Left ventricle myocardium inferior (tissue), 1 donor: ENCODE measurements around the gene CAMKK1. TPM values are rescaled to one million over a fixed set of nuclear protein-coding genes. Genes with fewer than 3 reads are reported as not detected.

Experiments used
- DNase-seq: peaks from one replicate; pipeline ENCODE4 v3.0.0-alpha.2; 2020
- H3K27ac ChIP-seq: fragments of 200-600 bp; replicated peaks from 2 replicates; pipeline ENCODE4 v1.8.0; 2021
- H3K27me3 ChIP-seq: fragments of 200-600 bp; 2 replicates; pipeline ENCODE4 v1.8.0; 2021; ENCODE audit warnings: low read depth
- H3K36me3 ChIP-seq: fragments of 200-600 bp; 2 replicates; pipeline ENCODE4 v1.8.0; 2021
- H3K4me1 ChIP-seq: fragments of 200-600 bp; 2 replicates; pipeline ENCODE4 v1.8.0; 2021
- H3K4me3 ChIP-seq: fragments of 200-600 bp; 2 replicates; pipeline ENCODE4 v1.8.0; 2021; ENCODE audit warnings: mild to moderate bottlenecking, moderate library complexity
- H3K9me3 ChIP-seq: fragments of 200-600 bp; replicated peaks from 2 replicates; pipeline ENCODE4 v1.8.0; 2021
- intact Hi-C: fragments of 100-400 bp; cut with micrococcal nuclease; formaldehyde crosslinking; loops from one replicate; pipeline ENCODE4 v1.11.0; 2022
- long read RNA-seq: library from polyadenylated mRNA; unstranded; transcript quantifications from one replicate; pipeline ENCODE4 v2.0.0, GENCODE V29; 2021
- total RNA-seq: library from RNA; stranded (reverse); fragmentation: NEBNext Ultra II Directional; extraction: Animal tissue kit (Norgen Biotek cat#: 25700); gene quantifications from one replicate; pipeline ENCODE4 v1.2.1, GENCODE V29; 2021
- TF ChIP-seq, protein P1 (sequence below): fragments of 200-600 bp; IDR thresholded peaks from 2 replicates; pipeline ENCODE4 v1.8.0; 2021; ENCODE audit warnings: antibody characterized with exemption, mild to moderate bottlenecking, borderline replicate concordance
- donor health status: DM: no; HTN: yes; CAD: no; lungs with severe emphysema.

Gene CAMKK1
- 5.5 TPM for total RNA-seq
- long read RNA-seq, transcript CAMKK1-202 (16 exons, 3,563 nt) = major isoform, 5 of 18 reads
- long read RNA-seq, partial matches to known transcripts = 9 of 18 reads
- long read RNA-seq, other reads (novel, unspliced or antisense) = 4 of 18 reads

DNA sequence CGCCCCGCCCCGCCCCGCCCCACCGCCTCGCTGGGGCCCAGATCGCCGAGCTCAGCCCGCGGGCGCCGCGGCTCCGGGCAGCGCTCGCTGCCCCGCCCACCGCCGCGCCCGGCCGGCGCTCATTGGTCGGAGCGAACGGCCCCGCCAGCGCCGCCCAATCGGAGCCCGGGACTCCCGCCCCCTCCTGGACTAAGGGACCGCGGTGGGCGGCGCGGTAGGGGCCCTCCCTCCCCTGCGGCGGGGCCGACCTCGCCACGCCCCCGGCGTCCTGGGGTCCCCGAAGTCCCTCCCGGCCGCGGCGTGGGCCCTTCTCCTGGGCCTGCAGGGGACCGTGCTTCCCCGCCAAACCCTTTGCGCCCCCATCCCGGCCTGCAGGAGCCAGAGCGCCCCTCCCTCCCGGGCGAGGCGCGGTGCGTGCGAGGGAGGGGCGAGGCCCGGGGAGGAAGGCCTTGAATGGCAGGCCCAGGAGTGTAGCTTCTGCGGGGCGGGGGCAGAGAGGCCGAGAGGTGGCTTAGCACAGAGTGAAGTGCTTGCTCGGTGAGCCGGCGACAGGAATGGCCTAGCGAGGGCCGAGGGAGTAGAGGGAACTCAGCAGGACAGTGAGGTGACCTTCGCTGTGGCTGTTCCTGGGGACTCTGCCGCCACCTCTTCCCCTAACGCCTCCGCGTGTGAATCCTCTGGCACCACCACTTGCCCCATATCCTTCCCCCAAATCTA is at the start of gene CAMKK1:
Gene CAMKK1, minus strand, starts transcription at position 51 of the 717 bp plus-strand sequence. CDS start 7,366 bp downstream, outside the sequence.
- no peaks in the 10 kb centered on the region for H3K36me3 ChIP-seq
- TF ChIP-seq, protein P1, sequence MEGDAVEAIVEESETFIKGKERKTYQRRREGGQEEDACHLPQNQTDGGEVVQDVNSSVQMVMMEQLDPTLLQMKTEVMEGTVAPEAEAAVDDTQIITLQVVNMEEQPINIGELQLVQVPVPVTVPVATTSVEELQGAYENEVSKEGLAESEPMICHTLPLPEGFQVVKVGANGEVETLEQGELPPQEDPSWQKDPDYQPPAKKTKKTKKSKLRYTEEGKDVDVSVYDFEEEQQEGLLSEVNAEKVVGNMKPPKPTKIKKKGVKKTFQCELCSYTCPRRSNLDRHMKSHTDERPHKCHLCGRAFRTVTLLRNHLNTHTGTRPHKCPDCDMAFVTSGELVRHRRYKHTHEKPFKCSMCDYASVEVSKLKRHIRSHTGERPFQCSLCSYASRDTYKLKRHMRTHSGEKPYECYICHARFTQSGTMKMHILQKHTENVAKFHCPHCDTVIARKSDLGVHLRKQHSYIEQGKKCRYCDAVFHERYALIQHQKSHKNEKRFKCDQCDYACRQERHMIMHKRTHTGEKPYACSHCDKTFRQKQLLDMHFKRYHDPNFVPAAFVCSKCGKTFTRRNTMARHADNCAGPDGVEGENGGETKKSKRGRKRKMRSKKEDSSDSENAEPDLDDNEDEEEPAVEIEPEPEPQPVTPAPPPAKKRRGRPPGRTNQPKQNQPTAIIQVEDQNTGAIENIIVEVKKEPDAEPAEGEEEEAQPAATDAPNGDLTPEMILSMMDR = no peak
- DNase-seq = peak; percentile 92
- H3K4me1 ChIP-seq = peaks cover 78% of the 10 kb centered on the region
- intact Hi-C loops = no loop called here
- peak within 1 kb of the TSS; percentile 88 for H3K4me3 ChIP-seq
- H3K9me3 ChIP-seq = no peaks in the 10 kb centered on the region
- H3K27me3 ChIP-seq = no peaks in the 10 kb centered on the region
- peak within 1 kb of the TSS; percentile 90 for H3K27ac ChIP-seq

DNA sequence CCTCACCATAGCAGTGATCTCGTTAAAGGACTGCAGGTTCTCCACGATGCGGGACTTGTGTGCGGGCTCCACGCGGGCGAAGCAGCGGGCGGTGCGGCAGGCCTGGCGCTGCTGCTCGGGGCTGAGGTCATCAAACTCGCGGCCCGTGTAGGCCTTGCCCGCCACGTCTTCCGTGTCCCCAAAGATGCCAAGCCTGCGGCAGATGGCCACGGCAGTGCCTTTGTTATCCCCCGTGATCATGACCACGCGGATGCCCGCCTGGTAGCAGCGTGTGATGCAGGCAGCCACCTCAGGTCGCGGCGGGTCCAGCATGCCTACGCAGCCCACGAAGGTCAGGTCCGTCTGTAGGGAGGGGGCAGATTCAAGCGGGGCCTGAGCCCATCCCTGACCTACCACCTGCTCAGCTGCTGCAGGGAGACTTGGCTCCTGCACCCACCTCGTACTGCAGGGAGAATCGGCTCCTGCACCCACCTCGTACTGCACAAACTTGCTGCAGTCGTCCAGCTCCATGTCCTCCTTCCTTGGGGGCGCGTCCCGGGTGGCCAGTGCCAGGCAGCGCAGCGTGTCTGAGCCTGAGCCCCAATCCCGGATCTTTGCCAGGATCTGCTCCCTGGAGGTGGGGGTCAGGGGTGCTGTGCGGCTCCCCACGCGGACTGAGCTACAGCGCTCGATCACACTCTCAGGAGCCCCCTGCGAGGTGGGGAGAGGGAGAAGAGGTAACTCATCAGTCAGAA is 48.3 kb upstream of the CAMKK1 start:
- H3K4me1 ChIP-seq = peaks cover 21% of the 10 kb centered on the region
- TF ChIP-seq, protein P1 = no peak
- no peaks in the 10 kb centered on the region for H3K27me3 ChIP-seq
- intact Hi-C loops = no loop called here
- peaks cover 14% of the 10 kb centered on the region for H3K36me3 ChIP-seq
- no peak overlapping the region for H3K27ac ChIP-seq
- no peak for DNase-seq
- no peaks in the 10 kb centered on the region for H3K9me3 ChIP-seq
- no peak overlapping the region for H3K4me3 ChIP-seq

DNA sequence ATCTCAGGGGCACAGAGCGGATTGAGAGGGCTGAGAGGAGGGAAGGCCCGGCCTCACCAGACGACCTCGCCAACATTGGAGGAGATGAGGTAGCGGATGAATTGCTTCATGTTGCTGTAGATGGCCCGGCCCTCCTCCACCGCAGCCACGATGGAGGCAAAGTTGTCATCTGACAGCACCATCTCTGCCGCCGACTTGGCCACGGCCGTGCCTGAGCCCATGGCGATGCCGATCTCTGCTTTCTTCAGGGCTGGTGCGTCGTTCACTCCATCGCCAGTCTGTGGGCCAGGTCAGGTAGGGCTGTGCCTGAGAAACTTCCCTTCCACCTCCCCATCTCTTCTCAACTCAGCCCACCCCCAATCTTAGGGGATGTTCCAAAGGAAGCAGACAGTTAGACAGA is 44.5 kb upstream of the CAMKK1 start:
- Histone ChIP-seq H3K4me3 (no peak overlapping the region), H3K9me3 (no peaks in the 10 kb centered on the region), H3K27me3 (no peaks in the 10 kb centered on the region), H3K4me1 (peaks cover 4% of the 10 kb centered on the region), H3K36me3 (peaks cover 14% of the 10 kb centered on the region), H3K27ac (no peak overlapping the region)
- DNase-seq = no peak
- TF ChIP-seq, protein P1 = no peak
- intact Hi-C loops = no loop called here

DNA sequence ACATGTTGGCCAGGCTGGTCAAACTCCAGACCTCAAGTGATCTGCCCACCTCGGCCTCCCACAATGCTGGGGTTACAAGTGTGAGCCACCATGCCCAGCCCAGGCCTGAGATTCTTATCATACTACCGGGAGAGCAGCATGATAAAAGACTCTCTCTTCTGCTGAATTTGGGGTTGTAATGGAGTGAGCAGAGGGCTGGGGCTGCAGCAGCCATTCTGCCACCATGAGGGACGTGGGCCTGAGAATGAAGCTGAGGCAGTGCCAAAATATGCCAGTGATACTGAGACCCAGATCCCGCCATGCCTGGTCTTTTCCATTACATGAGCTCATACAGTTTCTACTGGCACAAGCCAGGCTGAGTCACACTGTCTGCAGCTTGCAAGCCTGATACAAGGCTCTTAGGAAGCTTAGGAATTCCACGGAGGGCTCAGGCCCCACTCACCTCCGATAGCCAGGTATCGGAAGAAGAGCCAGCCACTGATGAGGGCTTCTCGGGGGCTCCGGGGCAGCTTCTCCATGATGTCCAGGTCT is 43.0 kb upstream of the CAMKK1 start:
- intact Hi-C loops = no loop called here
- DNase-seq = no peak
- H3K36me3 ChIP-seq = peaks cover 12% of the 10 kb centered on the region

DNA sequence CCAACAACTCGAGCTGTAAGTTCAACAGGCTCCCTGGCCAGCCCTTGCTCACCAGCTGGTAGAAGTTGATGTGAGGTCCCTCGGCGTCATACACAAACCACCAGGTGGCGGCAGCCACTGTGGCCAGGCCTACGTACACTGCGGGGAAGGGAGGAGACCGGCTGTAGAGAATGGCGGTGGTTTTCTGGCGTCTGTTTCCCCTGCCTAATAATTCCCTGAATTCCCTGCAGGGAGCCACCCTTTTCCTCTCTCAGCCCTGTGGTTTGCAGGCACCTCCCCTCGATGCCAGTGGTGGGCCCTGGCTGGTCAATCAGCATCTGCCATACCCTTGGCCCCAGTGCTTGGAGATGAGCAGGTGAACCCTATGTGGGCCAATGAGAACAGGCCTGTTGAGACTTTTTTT is 42.3 kb upstream of the CAMKK1 start:
- Histone ChIP-seq H3K4me1 (peaks cover 4% of the 10 kb centered on the region), H3K4me3 (no peak overlapping the region), H3K36me3 (peaks cover 7% of the 10 kb centered on the region), H3K27ac (no peak overlapping the region), H3K27me3 (no peaks in the 10 kb centered on the region), H3K9me3 (no peaks in the 10 kb centered on the region)
- intact Hi-C loops = no loop called here
- TF ChIP-seq, protein P1 = peak; percentile 83
- DNase-seq = peak; percentile 68

More for the DNA sequence above, 43.0 kb upstream of the CAMKK1 start:
- Histone ChIP-seq H3K4me3 (no peak overlapping the region), H3K27ac (no peak overlapping the region), H3K27me3 (no peaks in the 10 kb centered on the region), H3K9me3 (no peaks in the 10 kb centered on the region), H3K4me1 (peaks cover 4% of the 10 kb centered on the region)
- TF ChIP-seq, protein P1 = no peak
